ENCODE measurements around the gene LLPH.

DNA sequence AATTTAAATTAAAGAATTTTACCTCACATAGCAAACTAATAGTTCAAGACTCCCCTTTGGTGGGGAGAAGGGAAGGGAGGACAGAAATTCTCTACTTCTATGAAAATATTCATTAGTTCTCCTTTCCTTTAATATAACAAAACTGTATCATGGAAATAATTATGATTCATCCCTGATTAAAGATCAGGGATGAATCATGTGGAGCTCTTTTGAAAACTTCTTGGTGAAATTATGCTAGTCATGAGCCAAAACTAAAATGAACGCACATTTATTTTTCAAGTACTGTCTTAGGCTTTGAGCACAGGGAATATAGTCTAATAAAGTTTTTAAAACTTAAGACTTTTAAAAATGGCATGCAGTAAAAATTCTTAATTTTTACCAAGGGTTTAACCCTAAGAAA is 22.2 kb upstream of the LLPH start:
- TF ChIP-seq CTCF (IDR thresholded peaks at IDR 0.05) (no peak), POLR2A (IDR thresholded peaks at IDR 0.05) (no peak)
